GM12874 (cell line): Measurements from ENCODE around the gene RETREG2.

Experiments
- TF ChIP-seq, protein P1 (sequence below): IDR thresholded peaks from 2 replicates; pipeline ENCODE4 v1.5.1; 2011; ENCODE audit warnings: low read depth, mild to moderate bottlenecking, control low read depth, low read length, moderate library complexity; ENCODE audit not compliant: insufficient read depth

RETREG2 gene

DNA sequence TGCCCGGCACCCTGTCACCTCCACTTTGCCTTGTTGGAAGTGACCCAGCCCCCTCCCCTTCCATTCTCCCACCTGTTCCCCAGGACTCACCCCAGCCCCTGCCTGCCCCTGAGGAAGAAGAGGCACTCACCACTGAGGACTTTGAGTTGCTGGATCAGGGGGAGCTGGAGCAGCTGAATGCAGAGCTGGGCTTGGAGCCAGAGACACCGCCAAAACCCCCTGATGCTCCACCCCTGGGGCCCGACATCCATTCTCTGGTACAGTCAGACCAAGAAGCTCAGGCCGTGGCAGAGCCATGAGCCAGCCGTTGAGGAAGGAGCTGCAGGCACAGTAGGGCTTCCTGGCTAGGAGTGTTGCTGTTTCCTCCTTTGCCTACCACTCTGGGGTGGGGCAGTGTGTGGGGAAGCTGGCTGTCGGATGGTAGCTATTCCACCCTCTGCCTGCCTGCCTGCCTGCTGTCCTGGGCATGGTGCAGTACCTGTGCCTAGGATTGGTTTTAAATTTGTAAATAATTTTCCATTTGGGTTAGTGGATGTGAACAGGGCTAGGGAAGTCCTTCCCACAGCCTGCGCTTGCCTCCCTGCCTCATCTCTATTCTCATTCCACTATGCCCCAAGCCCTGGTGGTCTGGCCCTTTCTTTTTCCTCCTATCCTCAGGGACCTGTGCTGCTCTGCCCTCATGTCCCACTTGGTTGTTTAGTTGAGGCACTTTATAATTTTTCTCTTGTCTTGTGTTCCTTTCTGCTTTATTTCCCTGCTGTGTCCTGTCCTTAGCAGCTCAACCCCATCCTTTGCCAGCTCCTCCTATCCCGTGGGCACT is 4.5 kb downstream of the RETREG2 start:
- TF ChIP-seq, protein P1, sequence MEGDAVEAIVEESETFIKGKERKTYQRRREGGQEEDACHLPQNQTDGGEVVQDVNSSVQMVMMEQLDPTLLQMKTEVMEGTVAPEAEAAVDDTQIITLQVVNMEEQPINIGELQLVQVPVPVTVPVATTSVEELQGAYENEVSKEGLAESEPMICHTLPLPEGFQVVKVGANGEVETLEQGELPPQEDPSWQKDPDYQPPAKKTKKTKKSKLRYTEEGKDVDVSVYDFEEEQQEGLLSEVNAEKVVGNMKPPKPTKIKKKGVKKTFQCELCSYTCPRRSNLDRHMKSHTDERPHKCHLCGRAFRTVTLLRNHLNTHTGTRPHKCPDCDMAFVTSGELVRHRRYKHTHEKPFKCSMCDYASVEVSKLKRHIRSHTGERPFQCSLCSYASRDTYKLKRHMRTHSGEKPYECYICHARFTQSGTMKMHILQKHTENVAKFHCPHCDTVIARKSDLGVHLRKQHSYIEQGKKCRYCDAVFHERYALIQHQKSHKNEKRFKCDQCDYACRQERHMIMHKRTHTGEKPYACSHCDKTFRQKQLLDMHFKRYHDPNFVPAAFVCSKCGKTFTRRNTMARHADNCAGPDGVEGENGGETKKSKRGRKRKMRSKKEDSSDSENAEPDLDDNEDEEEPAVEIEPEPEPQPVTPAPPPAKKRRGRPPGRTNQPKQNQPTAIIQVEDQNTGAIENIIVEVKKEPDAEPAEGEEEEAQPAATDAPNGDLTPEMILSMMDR, result no peak

DNA sequence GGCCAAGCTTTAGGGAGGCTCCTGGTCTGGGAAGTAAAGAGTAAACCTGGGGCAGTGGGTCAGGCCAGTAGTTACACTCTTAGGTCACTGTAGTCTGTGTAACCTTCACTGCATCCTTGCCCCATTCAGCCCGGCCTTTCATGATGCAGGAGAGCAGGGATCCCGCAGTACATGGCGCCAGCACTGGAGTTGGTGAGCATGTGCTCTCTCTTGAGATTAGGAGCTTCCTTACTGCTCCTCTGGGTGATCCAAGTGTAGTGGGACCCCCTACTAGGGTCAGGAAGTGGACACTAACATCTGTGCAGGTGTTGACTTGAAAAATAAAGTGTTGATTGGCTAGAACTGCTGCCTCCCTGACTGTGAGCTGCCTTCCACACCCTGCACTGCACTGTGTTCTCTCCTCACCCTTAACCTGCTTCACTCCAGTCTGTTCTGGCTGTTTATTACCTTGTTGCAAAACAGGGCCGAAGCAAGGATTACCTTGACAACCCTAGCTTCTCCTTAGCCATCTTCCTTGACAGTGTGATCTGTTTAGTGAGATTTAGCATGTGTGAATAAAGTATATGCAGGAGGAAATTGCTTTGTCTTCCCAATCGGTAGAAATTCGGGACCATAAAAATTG is 5.2 kb downstream of the RETREG2 start:
- TF ChIP-seq, protein P1, result no peak

DNA sequence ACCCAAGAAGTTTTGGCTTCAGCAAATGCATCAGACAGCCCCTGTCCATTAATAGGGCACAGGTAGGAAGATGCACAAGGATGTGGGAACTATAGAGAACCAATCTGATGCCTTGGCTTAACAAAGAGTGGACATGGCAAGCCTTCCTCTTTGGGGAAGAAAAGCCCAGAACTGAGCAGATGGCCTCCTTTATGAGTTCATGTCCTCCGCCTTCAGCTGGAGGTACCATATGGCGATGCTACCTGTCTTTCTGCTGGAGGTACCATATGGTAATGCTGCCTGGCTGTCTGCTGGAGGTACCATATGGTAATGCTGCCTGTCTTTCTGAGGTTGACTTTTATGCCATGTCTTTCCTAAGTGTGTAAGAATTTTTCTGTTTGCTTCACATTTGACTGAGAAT is 6.0 kb downstream of the RETREG2 start:
- TF ChIP-seq, protein P1, result no peak

DNA sequence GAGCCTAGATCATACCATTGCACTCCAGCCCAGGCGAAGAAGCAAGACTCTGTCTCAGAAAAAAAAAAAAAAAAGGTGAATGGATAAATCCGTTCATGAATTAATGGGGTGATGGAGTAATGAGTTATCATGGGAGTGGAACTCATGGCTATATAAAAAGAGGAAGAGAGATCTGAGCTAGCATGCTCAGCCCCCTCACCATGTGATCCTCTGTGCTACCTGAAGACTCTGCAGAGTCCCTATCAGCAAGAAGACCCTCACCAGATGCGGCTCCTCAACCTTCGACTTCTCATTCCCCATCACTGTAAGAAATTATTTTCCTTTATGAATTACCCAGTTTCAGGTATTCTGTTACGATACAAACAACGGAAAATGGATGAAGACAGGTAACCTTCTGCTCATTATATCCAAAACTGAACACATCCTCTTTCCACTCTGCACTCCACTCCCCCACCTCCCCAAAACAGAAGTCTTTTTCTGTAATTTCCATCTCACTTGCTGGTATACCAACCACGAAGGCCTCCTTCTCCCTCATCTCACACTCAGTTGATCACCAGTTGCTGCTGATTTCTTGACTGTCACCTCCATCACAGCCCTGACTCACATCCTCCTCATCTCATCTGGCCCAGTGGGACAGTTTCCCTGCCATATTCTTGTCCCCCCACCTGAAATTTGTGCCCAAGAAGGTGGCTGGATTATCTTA is 8.8 kb downstream of the RETREG2 start:
- TF ChIP-seq, protein P1, result no peak

DNA sequence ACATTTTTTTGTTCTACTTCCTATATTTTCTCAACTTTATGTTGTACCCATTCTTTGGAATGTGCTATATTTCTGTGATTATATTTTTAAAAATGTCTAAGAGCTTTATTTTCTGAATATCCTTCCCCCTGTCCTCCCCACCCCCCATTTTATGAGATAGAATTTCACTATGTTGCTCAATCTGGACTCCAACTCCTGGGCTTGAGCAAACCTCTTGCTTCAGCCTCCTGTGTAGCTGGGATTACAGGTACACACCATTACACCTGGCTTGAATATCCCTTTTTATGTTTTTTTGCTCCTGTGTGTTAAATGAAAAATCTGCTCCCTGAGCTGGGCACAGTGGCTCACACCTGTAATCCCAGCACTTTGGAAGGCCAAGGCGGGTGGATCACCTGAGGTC is 19.3 kb downstream of the RETREG2 start:
- TF ChIP-seq, protein P1, result no peak

DNA sequence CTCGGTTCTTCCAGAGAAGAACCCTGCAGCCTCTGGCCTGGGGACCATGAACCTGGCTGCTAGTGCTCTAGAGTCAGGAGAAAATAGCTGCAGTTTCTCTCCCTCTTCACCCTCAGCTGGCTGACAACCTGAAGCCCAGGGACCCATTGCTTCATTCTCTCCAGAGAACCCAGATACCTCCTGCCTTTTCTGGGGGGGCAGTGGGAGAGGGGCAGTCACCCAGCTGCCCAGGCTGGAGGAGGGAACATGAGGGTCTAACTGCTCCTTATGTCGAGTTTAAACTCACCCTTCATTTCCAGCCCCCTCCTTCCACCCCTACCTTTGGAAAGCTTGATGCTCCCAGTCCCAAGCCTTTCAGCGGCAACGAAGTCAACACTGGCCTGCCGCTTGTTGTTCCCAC is 20.9 kb downstream of the RETREG2 start:
- TF ChIP-seq, protein P1, result no peak

DNA sequence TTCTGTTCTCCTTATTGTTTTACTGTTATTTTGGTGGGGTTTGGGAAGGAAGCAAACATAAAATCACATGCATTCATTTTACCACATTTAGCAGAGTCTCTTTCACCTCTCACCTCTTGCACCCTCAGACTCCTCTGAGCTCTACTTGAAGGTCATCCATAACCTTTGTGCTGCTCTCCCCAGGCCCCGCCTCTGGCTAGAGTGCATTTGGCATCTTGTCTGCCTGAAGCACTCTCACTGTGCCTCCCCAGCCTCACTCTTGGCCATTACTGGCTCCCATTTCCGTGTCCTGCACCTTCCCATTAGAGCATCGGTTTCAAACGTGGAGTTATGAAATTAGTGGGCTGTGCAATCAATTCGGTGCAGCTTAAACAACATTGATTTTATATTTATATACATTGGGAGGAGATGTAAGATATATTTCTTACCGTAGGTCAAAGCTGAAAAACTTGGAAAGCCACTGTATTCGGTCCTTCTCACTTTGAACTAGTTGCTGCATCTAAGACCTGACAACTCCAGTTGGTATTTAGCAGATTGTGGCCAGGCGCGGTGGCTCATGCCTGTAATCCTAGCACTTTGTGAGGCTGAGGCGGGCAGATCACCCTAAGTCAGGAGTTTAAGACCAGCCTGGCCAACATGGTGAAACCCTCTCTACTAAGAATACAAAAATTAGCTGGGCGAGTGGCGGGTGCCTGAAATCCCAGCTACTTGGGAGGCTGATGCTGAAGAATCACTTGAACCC is 21.6 kb downstream of the RETREG2 start:
- TF ChIP-seq, protein P1, result no peak
